NCI-H526 treated with DMSO at 0.1 percent for 48 hours (cell line): ENCODE measurements around the gene ABHD14A.

Experiments used
- DNase-seq: peaks from one replicate; lab custom pipeline; 2025; lab: John Stamatoyannopoulos, UW

Gene ABHD14A

DNA sequence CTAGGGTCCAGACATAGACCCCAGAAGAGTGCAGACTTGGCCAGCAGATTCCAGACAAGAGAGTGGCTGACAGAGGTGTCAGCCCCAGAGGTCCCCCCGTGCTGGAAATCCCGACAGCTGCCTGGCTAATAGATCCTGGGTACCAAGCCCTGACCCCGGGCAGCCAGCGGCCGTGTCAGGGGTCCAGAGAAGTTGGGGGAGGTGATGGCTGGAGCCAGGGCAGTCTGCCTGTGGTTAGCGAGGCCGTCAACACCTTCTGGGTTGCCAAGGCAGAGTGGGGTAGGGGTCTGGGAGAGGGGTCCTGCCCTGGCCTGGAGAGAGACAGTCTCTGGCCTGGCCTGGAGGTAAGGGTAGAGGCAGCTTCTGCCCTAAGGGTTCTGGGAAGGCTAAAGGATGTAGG lies 45.9 kb downstream of the ABHD14A start:
- DNase-seq, result no peak

DNA sequence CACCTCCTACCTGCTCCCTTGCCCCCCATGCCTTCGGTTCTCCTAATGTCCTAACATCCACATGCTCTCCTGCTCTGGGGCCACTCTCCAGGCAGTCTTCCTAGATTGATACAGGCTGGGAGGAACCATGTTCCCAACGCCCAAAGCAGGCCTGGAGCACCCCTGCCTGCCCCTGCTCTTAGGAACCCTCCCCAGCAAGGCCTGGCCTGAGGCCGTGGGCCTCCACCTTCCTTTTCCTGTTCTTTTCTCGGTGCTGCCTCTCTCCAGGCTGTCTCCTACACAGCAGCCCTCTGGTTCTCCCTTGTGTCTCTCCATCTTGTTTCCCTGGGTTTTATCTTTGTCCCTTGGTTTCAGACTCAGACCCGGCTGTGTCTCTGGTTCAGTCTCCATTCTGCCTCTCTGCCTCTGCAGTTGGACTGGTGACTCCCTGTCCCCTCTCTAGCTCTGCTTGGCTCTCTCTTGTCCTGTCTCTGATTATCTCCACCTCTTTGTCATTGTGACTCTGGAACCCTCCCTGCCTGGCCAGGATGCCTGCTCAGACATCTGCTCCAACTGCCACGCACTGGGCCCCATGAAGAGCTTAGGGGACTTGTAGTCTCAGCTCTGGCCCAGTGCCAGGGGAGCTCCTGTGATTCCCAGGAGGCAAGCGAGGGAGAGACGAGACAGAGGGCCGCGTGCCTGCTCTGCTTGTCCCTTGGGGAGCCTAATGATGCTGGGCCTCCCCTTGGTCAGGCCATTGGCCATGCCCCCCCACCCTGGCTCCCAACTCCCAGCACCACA lies 46.8 kb downstream of the ABHD14A start:
- DNase-seq, result peak; percentile 27

DNA sequence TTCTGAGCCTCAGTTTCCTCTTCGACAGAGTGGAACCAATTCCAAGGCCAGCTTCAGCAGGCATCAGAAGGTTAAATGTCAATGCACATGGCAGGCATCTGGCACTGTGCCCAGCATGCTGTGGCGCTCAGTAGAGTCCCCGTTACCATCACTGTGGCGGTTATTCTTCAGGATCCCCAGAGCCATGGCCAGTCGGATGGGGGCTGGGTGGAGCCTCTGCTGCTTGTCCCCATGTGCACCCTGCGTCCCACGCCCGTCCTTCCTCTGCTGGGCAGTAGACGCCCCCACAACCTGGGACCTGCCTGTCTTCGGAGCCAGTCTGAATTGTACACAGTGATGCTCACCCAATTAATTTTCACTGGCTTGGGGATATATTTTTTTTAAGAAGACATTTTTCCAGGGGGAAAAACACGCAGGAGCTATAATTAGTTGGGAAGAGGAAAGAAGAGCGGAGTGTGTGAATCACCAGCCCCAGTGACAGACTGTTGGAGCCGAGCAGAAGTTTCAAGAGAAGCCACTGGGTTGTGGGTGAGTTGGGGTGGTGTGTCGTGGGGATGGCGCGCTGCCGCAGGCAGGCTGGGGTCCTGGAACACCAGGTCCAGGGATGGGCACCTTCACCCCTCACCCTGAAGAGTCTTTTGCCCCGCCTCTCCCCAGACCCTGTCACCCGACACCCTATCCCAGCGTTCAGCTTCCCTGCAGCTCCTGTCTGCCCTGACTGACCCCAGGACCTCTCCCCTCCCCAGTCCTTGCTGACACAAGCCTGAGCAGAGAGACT lies 47.6 kb downstream of the ABHD14A start:
- DNase-seq, result no peak

DNA sequence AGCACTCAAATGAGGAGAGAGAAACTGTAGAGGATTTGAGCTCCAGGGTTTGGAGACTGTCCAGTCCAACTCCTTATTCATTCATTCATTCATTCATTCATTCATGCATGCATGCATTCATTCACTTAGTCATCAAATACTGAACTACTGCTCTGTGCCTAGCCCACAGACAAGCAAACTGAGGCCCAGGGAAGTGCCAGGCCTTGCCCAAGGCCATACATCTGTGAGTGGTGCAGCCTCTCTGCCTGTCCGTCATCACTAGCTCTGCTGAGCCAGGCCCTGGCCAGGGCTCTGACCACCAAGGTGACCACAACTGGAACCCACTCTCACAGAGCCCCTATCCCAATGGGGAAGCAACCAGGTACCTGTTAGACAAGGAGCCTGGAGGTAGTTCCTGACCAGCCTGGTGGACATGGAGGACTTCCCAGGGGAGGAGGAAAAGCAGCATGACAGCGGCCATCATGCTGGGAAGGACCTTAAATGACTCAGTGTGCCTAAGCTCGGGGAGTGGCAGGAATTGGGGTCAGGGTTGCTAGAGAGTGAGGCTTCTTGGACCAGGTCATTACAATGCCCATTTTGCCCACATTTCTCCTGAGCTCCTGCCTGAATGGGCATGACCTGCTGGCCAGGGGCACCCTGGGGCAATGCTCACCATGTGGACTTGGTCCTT lies 48.4 kb downstream of the ABHD14A start:
- DNase-seq, result no peak

DNA sequence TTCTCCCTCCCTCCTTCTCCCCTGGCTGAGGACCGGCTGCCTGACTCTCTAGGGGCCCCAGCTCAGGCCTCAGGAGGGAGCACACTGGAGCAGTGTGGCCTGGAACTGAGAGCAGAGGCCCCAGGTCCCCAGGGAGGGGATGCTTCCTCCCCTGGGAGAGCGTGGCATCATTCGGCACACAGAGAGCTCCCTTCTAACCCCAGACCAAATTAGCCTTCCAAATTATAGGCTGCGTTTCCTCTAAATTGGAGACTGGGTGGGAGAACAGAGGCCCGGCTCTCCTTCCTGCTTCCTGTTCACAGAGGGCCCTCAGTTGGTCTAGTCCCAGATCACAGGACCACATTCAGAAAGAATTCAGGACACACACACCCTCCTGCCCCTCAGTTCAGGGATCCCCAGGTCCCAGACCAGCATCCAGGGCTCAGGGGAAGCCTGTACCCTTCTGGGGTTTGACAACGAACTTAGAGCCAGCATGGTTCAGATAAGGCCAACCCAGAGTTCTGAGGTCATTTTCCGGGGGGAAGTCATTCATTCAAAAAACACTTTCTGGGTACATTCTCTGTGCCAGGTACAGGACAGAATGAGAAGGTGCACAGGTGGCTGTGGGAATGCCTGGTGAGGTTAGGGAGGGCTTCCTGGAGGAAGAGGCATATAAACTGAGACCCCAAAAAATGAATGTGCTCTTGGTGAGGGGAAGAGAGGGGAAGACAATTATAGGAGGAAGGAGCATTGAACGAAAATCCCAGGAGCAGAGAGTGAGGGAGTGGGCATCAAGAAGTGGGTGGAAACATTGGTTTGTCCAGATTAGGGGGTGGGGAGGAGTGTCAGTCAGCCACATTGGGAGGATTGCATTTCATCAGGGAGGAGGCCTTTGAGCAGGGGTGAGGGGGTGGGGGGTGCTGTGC lies 49.2 kb downstream of the ABHD14A start:
- peak; percentile 20 for DNase-seq

DNA sequence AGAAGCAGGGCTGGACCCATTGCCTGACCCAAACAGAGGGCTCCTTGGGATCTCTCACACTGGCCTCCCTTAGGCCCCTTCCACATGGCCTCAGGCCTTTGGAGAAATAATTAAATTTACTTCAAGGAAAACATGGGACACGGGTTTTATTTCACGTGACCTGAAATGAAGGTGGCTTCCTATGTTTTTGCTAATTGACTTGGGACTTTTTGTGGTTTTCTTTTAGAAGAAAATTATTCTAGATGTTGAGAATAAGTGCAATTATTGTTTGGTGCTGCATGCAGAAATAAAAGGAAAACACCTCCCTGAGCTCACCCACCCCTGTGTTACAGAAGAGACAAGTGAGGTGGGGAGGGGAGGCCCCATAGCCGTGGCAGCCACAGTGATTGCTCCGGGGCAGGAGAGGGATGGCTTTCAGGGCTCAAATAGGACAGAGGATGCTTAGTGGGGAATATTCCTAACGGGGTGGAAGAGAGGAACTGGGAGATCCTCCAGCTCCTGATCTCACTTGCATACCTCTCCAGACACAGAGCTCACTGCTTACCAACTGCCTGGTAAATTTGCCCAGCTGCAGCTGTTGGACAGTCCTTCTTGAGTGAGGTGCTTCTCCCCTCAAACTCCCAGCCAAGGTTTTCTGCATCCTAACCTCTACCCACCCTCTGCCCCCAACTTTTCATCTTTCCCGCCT lies 50.0 kb downstream of the ABHD14A start:
- no peak for DNase-seq

DNA sequence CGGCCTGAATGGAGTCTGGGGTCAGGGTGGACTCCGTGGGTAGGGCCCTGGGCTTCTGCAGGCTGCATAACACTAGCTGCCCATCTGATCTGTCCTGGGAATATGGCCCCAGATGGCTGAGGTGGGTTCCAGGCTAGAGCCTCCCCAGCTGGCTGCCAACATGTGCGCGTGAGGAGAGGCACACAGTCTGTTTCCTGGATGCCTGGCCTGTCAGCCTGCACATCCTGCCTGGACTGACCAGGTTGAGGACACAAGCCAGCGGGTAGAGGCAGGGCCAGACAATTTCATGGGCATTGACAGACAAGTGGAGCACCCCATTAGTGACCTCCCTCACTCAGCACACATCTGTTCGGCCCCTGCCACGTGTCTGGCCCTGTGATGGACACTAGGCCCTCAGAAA lies 50.6 kb downstream of the ABHD14A start:
- DNase-seq, result no peak

DNA sequence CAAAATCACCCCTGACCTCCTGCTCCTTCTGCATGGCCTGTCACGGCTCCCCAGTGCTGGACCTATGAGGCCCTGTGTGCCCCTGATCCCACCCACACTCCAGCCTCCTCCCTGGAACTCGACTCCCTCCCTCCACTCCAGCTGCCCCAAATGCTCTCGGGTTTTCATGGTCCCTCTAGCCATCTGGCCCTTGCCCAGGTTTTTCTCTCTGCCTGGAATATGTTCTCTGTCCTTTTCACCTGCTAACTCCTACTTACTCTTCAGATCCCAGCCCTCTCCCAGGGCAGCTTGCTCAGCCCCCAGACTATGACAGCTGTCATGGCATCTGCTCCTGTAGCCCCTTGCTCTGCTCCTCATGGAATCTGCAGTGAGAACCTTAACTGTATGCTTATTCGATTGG lies 51.2 kb downstream of the ABHD14A start:
- no peak for DNase-seq

DNA sequence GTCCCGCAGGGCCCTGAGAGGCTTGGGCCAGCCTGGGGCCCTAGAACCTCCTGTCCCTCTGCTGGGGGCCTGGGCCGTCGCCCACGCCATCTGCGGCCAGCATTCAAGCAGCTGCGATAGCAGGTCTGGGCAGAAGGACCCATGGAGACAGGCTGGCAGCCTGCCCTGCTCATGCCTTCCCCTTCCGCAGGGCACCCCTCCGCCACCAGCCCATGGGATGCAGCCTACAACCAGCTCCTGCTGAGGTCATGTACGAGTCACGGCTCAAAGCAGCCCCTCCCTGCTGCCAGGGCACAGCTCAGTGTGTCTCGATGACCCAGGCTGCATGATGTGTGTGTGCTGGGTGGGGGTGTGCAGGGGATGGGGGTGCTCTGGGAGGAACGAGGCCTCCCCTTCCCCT lies 53.7 kb downstream of the ABHD14A start:
- no peak for DNase-seq

DNA sequence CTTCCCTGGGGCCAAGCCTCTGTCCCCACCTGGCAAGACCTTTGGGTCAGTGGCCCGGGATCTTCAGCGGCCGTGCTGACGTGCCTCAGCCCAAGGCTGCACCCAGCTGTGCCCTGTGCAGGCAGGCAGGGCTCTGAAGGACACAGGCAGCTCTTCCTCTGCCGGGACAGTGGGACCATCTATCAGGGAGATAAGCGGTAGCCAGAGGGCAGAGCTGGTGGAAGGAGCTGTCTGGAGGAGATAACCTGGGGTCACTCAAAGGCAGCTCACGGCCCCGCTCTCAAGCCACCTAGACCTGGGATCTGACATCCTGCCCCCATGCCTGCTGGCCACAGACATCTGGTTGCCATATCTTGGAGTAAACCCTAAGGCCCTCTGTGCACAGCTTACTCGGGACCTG lies 54.2 kb downstream of the ABHD14A start:
- no peak for DNase-seq

DNA sequence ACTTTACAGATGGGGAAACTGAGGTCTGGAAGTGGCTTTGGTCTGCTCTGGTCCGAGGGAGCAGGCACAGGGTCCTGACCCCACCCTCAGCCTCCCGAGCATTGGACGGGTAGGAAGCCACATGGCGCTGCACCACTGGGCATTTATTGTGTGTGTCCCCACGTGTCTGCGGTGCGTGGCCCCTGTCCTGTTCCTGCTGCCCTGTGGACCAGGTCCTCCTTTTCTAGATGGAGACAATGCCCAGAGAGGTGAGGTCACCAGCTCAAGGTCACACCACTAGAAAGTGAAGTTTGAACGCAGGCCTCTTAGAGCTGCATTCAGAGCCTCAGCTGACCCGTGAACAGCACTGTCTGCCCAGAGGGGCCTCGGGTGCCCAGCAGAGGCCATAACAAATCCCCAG lies 54.7 kb downstream of the ABHD14A start:
- no peak for DNase-seq
